GM12873 (cell line): Measurements from ENCODE around the gene MAML1.

Experiments
- CTCF ChIP-seq: IDR thresholded peaks from 2 replicates; pipeline ENCODE4 v1.5.1; 2012; ENCODE audit warnings: low read depth, mild to moderate bottlenecking, moderate library complexity, low read length, control low read depth; ENCODE audit not compliant: insufficient read depth; ENCODE audit errors: missing control alignments

Gene MAML1

GRCh38 chr5:179778591-179778990 lies 46.0 kb downstream of the MAML1 start:
- no peak for TF ChIP-seq CTCF

- TF ChIP-seq CTCF: no peak
Observed at GRCh38 chr5:179779826-179780225, 47.2 kb downstream of the MAML1 start.

- TF ChIP-seq CTCF: no peak
Observed at GRCh38 chr5:179780362-179780761, 47.7 kb downstream of the MAML1 start.

GRCh38 chr5:179781846-179782245 lies 49.2 kb downstream of the MAML1 start:
- no peak for TF ChIP-seq CTCF

- no peak for TF ChIP-seq CTCF
Observed at GRCh38 chr5:179783128-179783527, 50.5 kb downstream of the MAML1 start.

- no peak for TF ChIP-seq CTCF
Observed at GRCh38 chr5:179786861-179787260, 54.2 kb downstream of the MAML1 start.

- no peak for TF ChIP-seq CTCF
Observed at GRCh38 chr5:179788193-179788854, 55.7 kb downstream of the MAML1 start.
